Adipocyte (in vitro differentiated cells): Measurements from ENCODE around the gene TPPP2.
"Not testable (repeated sequence)": the region's sequence is repeated elsewhere in the genome, so short reads cannot be mapped to it uniquely, and the experiment has no call there.

Source experiments
- DNase-seq: peaks from one replicate; pipeline ENCODE4 v3.0.0-alpha.2; 2015; ENCODE audit warnings: low read depth
- H3K27me3 ChIP-seq: replicated peaks from 2 replicates; pipeline ENCODE4 v1.7.0; 2013; ENCODE audit warnings: mild to moderate bottlenecking, low read length, moderate library complexity; ENCODE audit not compliant: control insufficient read depth, insufficient read depth
- H3K36me3 ChIP-seq: 2 replicates; pipeline ENCODE4 v1.7.0; 2013; ENCODE audit warnings: low read length, mild to moderate bottlenecking, moderate library complexity; ENCODE audit not compliant: control insufficient read depth, insufficient read depth, severe bottlenecking
- H3K4me1 ChIP-seq: 2 replicates; pipeline ENCODE4 v1.7.0; 2013; ENCODE audit warnings: mild to moderate bottlenecking, low read length, moderate library complexity; ENCODE audit not compliant: control insufficient read depth, insufficient read depth
- H3K4me3 ChIP-seq: 2 replicates; pipeline ENCODE4 v1.7.0; 2013; ENCODE audit warnings: mild to moderate bottlenecking, low read length, moderate library complexity
- H3K9ac ChIP-seq: 2 replicates; pipeline ENCODE4 v1.7.0; 2013; ENCODE audit warnings: mild to moderate bottlenecking, low read length, moderate library complexity
- H3K9me3 ChIP-seq: 2 replicates; pipeline ENCODE4 v1.7.0; 2013; ENCODE audit warnings: mild to moderate bottlenecking, low read length, moderate library complexity; ENCODE audit not compliant: control insufficient read depth

TPPP2 gene

DNA sequence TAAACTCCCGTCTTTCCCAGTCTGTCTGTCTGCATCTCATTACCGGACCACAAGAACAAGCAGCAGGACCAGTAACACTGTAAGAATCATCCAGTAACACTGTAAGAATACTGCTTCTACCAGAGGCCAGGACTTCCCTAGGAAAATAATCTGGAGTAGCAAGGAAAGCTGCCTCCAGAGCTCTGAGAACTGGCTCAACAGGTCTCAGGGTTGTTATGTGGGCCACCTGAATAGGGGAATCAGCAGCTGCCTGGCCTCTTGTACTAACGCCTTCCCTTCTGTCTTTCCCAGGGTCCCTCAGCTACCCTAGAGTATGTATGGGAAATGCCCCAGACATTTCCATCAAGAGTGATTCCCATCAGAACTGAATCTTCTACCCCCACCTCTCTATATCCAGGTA, 31.9 kb upstream of the TPPP2 start:
- H3K4me1 ChIP-seq, result peaks cover 16% of the 10 kb centered on the region
- peak overlapping the region; percentile 26 for H3K4me3 ChIP-seq
- no peak overlapping the region for H3K9ac ChIP-seq
- peaks cover 42% of the 10 kb centered on the region for H3K36me3 ChIP-seq
- DNase-seq, result no peak
- no peaks in the 10 kb centered on the region for H3K27me3 ChIP-seq
- H3K9me3 ChIP-seq, result no peaks in the 10 kb centered on the region

DNA sequence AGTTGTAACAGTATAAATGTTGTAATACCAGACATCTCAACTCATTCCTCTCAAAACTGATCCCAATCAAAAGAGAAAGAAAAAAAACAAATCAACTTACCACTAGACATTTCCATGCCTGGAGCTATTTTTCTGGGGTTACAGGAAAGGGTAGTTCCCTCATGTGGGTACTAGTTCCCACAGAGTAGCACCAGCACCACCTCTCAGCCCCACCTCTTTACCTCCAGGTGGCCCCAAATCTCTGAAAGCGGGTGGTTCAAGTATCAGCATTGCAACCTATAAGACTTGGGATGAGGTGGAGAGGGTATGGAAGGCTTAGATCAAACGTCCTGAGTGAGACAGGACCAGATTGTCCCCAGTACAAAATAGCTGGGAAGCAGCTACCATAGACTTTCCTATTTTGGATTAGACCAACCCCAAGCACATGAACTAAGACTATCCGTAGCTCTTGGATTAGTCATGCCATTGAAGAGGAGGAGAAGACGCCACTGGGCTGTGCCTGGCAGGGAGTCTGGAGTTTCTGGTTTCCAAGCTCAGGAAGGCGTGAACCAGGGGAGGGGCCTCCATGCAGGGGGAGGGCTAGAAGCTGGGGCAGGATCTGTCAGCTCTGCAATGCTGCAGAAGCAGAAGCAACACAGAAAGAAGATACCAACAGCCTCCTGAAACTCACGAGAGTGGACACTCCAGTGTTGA, 31.2 kb upstream of the TPPP2 start, which contains the start of gene SLC39A2:
Gene SLC39A2 (plus strand): TSS at position 620 of the 693 bp plus-strand sequence. CDS start 154 bp downstream, outside the sequence.
- H3K4me1 ChIP-seq, result peaks cover 16% of the 10 kb centered on the region
- peaks cover 38% of the 10 kb centered on the region for H3K36me3 ChIP-seq
- no peak within 1 kb of the TSS for H3K9ac ChIP-seq
- H3K27me3 ChIP-seq, result no peaks in the 10 kb centered on the region
- peak within 1 kb of the TSS; percentile 26 for H3K4me3 ChIP-seq
- peak; percentile 63 for DNase-seq
- H3K9me3 ChIP-seq, result no peaks in the 10 kb centered on the region

DNA sequence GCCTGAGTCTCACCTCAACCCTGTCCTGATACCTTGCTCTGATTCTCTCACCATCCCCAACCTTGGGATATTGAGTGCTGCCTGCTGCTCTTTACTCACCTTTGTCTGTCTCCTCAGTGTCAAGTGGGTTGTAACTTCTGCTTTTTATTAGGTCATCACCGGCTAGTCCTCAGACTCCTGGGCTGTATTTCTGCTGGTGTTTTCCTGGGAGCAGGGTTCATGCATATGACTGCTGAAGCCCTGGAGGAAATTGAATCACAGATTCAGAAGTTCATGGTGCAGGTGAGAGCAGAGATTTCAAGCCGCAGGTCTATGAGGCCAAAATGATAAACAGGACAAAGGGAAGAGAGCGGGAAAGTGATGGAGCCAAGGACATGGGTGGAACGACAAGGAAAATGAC, 30.4 kb upstream of the TPPP2 start:
- Histone ChIP-seq H3K27me3 (no peaks in the 10 kb centered on the region), H3K36me3 (peaks cover 30% of the 10 kb centered on the region), H3K9ac (no peak overlapping the region), H3K9me3 (no peaks in the 10 kb centered on the region), H3K4me1 (peaks cover 16% of the 10 kb centered on the region), H3K4me3 (no peak overlapping the region)
- no peak for DNase-seq

DNA sequence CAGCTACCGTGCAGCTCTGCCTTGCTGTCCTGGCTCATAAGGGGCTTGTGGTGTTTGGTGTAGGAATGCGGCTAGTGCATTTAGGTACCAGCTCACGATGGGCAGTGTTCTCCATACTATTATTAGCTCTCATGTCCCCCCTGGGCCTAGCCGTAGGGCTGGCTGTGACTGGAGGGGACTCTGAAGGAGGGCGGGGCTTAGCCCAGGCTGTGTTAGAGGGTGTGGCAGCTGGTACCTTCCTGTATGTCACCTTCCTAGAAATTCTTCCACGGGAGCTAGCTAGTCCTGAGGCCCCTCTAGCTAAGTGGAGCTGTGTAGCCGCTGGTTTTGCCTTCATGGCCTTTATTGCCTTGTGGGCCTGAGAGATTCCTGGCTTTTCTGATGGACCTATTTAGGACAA, 28.8 kb upstream of the TPPP2 start:
- Histone ChIP-seq H3K4me3 (no peak overlapping the region), H3K36me3 (peaks cover 14% of the 10 kb centered on the region), H3K27me3 (no peaks in the 10 kb centered on the region), H3K9ac (no peak overlapping the region), H3K4me1 (peaks cover 16% of the 10 kb centered on the region), H3K9me3 (no peaks in the 10 kb centered on the region)
- no peak for DNase-seq

DNA sequence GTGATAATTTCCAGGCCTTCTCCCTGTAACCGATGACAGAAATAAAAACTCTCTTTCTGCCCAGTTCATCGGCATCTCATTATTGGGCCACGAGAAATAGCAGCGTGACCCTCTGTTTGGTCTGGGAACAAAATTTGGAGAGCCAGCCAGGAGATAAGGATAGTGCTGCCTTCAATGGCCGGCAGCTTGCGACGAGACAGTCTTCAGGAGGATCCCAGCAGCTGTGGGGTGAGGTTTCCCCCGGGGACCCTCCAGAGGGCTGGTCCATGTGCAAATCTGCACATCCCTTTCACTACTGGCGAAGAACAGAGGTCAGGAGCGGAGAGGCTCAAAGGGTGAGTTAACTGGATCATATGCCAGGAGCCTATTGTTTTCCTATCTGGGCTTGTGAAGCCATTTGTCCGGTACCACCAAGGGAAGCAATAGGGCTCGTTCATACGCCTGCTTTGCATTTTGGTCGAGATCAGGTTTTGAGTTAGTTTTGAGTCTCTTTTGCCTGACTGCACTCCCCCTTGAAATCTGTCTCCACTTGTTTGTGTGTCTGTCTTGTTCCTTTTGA, 26.1 kb upstream of the TPPP2 start:
- Histone ChIP-seq H3K36me3 (no peaks in the 10 kb centered on the region), H3K9me3 (no peaks in the 10 kb centered on the region), H3K4me3 (no peak overlapping the region), H3K27me3 (no peaks in the 10 kb centered on the region), H3K9ac (no peak overlapping the region), H3K4me1 (peaks cover 7% of the 10 kb centered on the region)
- no peak for DNase-seq

DNA sequence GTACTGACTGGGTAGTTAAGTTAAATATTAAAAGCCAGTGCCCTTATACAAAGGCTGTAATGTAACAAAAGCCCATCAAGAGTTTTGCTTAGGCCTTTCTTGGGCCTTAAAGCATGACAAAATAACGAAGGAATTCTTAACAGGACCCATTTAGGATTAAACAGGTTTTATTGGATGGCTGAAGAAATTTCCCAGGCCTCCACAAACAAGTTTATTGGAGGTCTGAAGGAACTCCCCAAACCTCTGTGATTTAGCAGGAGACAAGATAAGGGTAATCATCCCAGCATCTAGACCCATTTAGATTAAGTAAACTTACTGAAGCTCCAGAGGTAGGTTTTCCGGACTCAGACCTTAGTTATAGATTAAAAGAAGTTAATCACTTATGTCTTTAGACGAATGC, 20.3 kb upstream of the TPPP2 start:
- not testable (repeated sequence) for H3K4me3 ChIP-seq, H3K9me3 ChIP-seq, H3K9ac ChIP-seq, DNase-seq, H3K4me1 ChIP-seq, H3K36me3 ChIP-seq
- H3K27me3 ChIP-seq, result peaks cover 24% of the 10 kb centered on the region

DNA sequence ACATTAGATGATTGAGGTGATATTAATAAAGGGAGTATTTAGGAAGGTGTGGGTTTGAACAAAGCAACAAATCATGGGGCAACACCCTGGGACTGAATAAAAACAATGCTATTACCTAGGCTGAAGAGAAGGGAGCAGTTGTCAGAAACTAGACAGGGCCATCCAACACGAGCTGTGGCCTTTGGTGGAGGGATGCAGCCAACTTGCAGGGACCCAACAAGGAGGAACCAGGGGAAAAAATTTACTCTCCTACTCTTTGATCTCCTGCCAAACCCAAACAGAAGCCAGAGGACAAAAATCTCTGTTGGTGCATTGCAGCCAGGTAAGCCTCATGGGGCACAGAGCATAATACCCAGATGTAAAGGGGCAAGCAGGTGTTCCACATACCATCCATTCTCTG, 18.9 kb upstream of the TPPP2 start:
- DNase-seq, result no peak
- Histone ChIP-seq H3K27me3 (peaks cover 24% of the 10 kb centered on the region), H3K36me3 (no peaks in the 10 kb centered on the region), H3K4me1 (no peaks in the 10 kb centered on the region), H3K4me3 (no peak overlapping the region), H3K9me3 (no peaks in the 10 kb centered on the region), H3K9ac (no peak overlapping the region)

DNA sequence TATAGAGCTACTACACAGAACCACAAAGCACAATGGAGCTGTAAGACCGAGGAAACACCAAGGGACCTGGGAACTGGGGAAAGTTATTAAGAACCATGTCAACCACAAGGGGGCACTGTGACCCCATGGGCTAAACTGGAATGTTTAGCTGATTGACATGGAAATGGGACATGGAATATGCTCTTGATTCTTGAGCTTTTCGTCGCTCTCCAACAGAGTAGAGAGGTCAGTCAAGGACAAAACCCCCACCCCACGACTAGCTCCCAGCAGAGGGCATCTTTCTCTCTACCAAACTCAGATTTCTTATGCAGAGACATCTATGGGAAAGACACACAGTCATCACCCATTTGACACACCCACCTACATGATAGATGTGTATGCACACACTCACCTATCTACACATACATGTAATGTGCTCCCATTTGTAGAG, 15.2 kb upstream of the TPPP2 start:
- no peaks in the 10 kb centered on the region for H3K36me3 ChIP-seq
- DNase-seq, result peak; percentile 95
- no peak overlapping the region for H3K4me3 ChIP-seq
- no peaks in the 10 kb centered on the region for H3K9me3 ChIP-seq
- peaks cover 3% of the 10 kb centered on the region for H3K4me1 ChIP-seq
- H3K9ac ChIP-seq, result no peak overlapping the region
- peaks cover 24% of the 10 kb centered on the region for H3K27me3 ChIP-seq

DNA sequence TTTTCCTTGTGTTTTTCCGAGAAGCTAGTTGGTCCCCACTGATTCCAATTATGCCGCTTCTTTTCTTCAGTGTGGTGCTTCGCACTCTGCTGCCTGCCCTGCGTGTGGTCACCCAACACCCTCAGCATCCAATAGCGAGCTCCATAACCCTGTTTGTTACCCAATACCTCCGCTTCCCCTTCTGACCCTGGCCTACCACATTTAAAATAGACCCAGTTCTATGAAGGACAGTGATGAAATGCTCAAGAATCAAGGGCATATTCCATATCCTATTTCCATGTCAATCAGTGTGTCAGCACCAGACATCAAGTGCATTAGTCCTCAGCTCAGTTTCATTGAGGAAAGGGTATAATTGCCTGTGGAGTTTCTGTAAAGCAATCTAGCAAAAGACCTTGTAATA, 14.7 kb upstream of the TPPP2 start:
- no peak for DNase-seq
- Histone ChIP-seq H3K27me3 (peaks cover 24% of the 10 kb centered on the region), H3K4me3 (no peak overlapping the region)

DNA sequence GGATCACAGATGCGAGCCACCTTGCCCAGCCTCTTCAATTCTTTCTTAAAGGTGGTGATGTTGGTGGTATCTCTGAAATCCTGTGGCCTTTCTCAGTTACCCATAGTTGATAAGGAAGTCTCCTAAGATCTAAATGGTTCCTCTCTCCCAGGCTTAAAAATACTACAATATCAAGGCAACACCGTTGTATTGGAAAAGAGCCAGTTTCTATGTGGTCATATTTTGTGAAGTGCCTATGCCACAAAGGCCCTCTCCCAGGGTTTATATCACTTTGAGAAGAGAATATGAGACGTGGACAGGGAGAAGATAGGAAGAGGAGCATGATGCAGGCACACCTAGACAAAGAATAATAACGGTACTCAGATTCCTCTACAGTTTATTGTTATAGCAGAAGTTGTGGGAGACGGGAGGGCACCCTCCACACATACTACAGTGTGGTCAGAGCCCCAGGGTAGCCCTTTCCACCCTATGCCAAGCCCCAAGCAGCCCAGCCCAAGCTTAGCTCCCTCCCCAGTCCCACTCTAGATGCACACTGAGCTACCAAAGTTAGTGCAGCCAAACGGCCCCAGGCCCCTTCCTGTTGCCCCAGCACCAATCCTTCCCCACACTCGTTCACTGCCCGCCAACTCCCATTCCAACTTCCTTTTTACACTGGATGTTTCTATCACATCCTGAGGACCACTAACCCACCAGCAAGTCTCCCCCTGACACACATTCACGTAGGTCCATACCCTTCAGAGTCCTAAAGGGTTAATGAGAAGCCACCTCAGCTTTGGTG, 13.4 kb upstream of the TPPP2 start:
- Histone ChIP-seq H3K9me3 (no peaks in the 10 kb centered on the region), H3K4me1 (peaks cover 3% of the 10 kb centered on the region), H3K9ac (no peak overlapping the region), H3K27me3 (peaks cover 18% of the 10 kb centered on the region), H3K36me3 (no peaks in the 10 kb centered on the region), H3K4me3 (no peak overlapping the region)
- DNase-seq, result no peak

More for the DNA sequence above, 14.7 kb upstream of the TPPP2 start:
- H3K9me3 ChIP-seq, result no peaks in the 10 kb centered on the region
- H3K36me3 ChIP-seq, result no peaks in the 10 kb centered on the region
- H3K4me1 ChIP-seq, result peaks cover 3% of the 10 kb centered on the region
- H3K9ac ChIP-seq, result no peak overlapping the region

DNA sequence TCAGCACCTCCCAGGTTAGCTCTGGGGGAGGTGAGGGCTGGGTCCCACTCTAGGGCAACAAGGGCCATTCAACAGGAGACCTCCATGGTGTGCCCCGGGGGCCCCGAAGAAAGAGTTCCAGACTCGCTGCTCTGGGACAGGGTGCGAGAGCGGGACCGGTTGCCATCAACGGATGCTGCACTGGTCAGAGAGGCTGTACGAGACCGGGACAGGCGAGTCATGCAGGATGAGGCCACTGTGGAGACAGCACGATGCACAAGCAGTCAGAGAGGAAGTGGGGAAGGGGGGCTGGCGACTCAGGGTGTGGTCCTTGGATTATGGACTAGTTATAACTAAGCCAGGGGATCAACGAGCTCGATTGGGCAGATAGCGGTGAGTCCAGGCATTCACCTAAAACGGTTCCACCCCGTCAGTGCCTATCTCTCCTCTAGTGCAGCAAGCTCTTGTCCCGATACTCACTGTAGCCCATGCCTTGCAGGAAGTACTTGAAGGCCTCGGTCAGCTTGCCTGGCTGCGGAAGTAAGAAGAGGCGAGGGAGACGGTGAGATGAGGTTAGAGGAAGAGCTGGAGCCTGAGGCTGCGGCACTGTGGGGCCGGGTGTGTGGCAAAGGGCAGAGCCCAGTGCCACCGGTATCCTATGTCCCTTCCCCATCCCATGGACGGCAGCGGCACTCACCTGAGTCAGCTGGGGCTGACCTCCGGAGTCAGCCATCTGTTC, 12.3 kb upstream of the TPPP2 start:
- no peak for DNase-seq
- H3K27me3 ChIP-seq, result peaks cover 18% of the 10 kb centered on the region
- peaks cover 3% of the 10 kb centered on the region for H3K4me1 ChIP-seq
- H3K9ac ChIP-seq, result no peak overlapping the region
- H3K36me3 ChIP-seq, result no peaks in the 10 kb centered on the region
- no peaks in the 10 kb centered on the region for H3K9me3 ChIP-seq
- H3K4me3 ChIP-seq, result no peak overlapping the region
